NCI-H1417 treated with DMSO at 0.1 percent for 48 hours (cell line): Measurements from ENCODE around the gene LYPD1.
"Not testable (repeated sequence)": the region's sequence is repeated elsewhere in the genome, so short reads cannot be mapped to it uniquely, and the experiment has no call there.

Experiments used
- DNase-seq: peaks from one replicate; lab custom pipeline; 2025; lab: John Stamatoyannopoulos, UW

The LYPD1 gene

GRCh38 chr2:132669908-132670495, at the start of gene LYPD1:
TSS of gene LYPD1 (minus strand) at chr2:132670205. CDS start at chr2:132669932, 273 bp downstream.
- no peak for DNase-seq

GRCh38 chr2:132719480-132719879, 49.5 kb upstream of the LYPD1 start:
- DNase-seq = no peak

- no peak for DNase-seq
Observed at GRCh38 chr2:132716954-132717353, 46.9 kb upstream of the LYPD1 start.

- DNase-seq = no peak
Observed at GRCh38 chr2:132715386-132716351, 45.7 kb upstream of the LYPD1 start.

- DNase-seq = no peak
Observed at GRCh38 chr2:132703396-132703795, 33.4 kb upstream of the LYPD1 start.

- no peak for DNase-seq
Observed at GRCh38 chr2:132701810-132702209, 31.8 kb upstream of the LYPD1 start.

GRCh38 chr2:132699802-132700201, 29.8 kb upstream of the LYPD1 start:
- not testable (repeated sequence) for DNase-seq

GRCh38 chr2:132698347-132698746, 28.3 kb upstream of the LYPD1 start:
- not testable (repeated sequence) for DNase-seq

- no peak for DNase-seq
Observed at GRCh38 chr2:132697556-132698205, 27.7 kb upstream of the LYPD1 start.

- DNase-seq = no peak
Observed at GRCh38 chr2:132692816-132693215, 22.8 kb upstream of the LYPD1 start.

GRCh38 chr2:132691556-132691955, 21.6 kb upstream of the LYPD1 start:
- no peak for DNase-seq

- no peak for DNase-seq
Observed at GRCh38 chr2:132690664-132691303, 20.8 kb upstream of the LYPD1 start.

GRCh38 chr2:132681766-132682165, 11.8 kb upstream of the LYPD1 start:
- DNase-seq = no peak

- DNase-seq = no peak
Observed at GRCh38 chr2:132680544-132680943, 10.5 kb upstream of the LYPD1 start.

GRCh38 chr2:132678483-132678882, 8.5 kb upstream of the LYPD1 start:
- no peak for DNase-seq

- DNase-seq = no peak
Observed at GRCh38 chr2:132677661-132678060, 7.7 kb upstream of the LYPD1 start.

GRCh38 chr2:132676999-132677398, 7.0 kb upstream of the LYPD1 start:
- DNase-seq = no peak

GRCh38 chr2:132671151-132671835, 1.3 kb upstream of the LYPD1 start:
- no peak for DNase-seq

- no peak for DNase-seq
Observed at GRCh38 chr2:132670496-132671150, 618 bp upstream of the LYPD1 start.

- no peak for DNase-seq
Observed at GRCh38 chr2:132668987-132669907, 758 bp downstream of the LYPD1 start.
